Measurements from ENCODE around the gene GRB14.

- no peak for TF ChIP-seq CTCF (IDR thresholded peaks at IDR 0.05)
- TF ChIP-seq POLR2A (IDR thresholded peaks at IDR 0.05): no peak
Measured at GRCh38 chr2:164667566-164667965, 46.3 kb upstream of the GRB14 start.

Data from tibial nerve (tissue), 3 donors.